ENCODE data around the gene HOXD10.

Gene HOXD10

DNA sequence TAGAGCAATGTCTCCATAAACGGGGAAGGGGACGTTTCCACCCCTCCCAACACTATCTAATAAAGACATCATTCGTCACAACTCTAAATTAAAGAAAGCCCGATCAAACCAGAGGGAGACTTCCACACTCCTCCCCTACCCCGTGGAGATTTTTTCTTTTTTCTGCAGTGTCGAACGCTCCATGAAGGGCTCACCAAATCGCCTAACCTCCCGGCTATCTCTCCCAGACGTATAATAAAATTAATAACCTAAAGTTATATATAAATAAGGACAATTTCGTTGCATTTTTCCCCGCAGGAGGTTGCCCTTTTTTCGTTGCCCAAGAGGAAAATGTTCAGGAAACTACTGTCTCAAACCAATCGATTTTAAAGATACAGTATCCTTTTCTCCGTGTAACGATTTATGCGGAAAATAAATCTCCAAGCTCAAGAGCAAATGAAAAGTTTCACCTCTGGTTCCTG, 35.2 kb upstream of the HOXD10 start:
- TF ChIP-seq ZNF70 (CRISPR knock-in tag; IDR thresholded peaks at IDR 0.05), result no peak
- TF ChIP-seq TCF4 (CRISPR knock-in tag; IDR thresholded peaks at IDR 0.05; ENCODE audit: borderline replicate concordance), result no peak
- TF ChIP-seq, protein P1, sequence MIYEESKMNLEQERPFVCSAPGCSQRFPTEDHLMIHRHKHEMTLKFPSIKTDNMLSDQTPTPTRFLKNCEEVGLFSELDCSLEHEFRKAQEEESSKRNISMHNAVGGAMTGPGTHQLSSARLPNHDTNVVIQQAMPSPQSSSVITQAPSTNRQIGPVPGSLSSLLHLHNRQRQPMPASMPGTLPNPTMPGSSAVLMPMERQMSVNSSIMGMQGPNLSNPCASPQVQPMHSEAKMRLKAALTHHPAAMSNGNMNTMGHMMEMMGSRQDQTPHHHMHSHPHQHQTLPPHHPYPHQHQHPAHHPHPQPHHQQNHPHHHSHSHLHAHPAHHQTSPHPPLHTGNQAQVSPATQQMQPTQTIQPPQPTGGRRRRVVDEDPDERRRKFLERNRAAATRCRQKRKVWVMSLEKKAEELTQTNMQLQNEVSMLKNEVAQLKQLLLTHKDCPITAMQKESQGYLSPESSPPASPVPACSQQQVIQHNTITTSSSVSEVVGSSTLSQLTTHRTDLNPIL (CRISPR knock-in tag; IDR thresholded peaks at IDR 0.05; ENCODE audit: low read depth), result no peak
- TF ChIP-seq, protein P2, sequence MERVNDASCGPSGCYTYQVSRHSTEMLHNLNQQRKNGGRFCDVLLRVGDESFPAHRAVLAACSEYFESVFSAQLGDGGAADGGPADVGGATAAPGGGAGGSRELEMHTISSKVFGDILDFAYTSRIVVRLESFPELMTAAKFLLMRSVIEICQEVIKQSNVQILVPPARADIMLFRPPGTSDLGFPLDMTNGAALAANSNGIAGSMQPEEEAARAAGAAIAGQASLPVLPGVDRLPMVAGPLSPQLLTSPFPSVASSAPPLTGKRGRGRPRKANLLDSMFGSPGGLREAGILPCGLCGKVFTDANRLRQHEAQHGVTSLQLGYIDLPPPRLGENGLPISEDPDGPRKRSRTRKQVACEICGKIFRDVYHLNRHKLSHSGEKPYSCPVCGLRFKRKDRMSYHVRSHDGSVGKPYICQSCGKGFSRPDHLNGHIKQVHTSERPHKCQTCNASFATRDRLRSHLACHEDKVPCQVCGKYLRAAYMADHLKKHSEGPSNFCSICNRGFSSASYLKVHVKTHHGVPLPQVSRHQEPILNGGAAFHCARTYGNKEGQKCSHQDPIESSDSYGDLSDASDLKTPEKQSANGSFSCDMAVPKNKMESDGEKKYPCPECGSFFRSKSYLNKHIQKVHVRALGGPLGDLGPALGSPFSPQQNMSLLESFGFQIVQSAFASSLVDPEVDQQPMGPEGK (CRISPR knock-in tag; IDR thresholded peaks at IDR 0.05; ENCODE audit: borderline replicate concordance), result no peak
- TF ChIP-seq ZNF565 (CRISPR knock-in tag; conservative IDR thresholded peaks at IDR 0.05; ENCODE audit: low read depth), result no peak
- no peak for TF ChIP-seq CSDC2 (CRISPR knock-in tag; IDR thresholded peaks at IDR 0.05)
- no peak for TF ChIP-seq ZC3H10 (CRISPR knock-in tag; IDR thresholded peaks at IDR 0.05)
- no peak for TF ChIP-seq ESRRG (CRISPR knock-in tag; IDR thresholded peaks at IDR 0.05)
- no peak for TF ChIP-seq PPARA (CRISPR knock-in tag; IDR thresholded peaks at IDR 0.05; ENCODE audit: borderline replicate concordance)
- no peak for TF ChIP-seq ZFP3 (CRISPR knock-in tag; IDR thresholded peaks at IDR 0.05)
- no peak for TF ChIP-seq OSR1 (CRISPR knock-in tag; IDR thresholded peaks at IDR 0.05)
- TF ChIP-seq TOX (CRISPR knock-in tag; IDR thresholded peaks at IDR 0.05; ENCODE audit: borderline replicate concordance), result no peak
- no peak for TF ChIP-seq BACH2 (CRISPR knock-in tag; IDR thresholded peaks at IDR 0.05; ENCODE audit: borderline replicate concordance)
- ATAC-seq, result no peak

DNA sequence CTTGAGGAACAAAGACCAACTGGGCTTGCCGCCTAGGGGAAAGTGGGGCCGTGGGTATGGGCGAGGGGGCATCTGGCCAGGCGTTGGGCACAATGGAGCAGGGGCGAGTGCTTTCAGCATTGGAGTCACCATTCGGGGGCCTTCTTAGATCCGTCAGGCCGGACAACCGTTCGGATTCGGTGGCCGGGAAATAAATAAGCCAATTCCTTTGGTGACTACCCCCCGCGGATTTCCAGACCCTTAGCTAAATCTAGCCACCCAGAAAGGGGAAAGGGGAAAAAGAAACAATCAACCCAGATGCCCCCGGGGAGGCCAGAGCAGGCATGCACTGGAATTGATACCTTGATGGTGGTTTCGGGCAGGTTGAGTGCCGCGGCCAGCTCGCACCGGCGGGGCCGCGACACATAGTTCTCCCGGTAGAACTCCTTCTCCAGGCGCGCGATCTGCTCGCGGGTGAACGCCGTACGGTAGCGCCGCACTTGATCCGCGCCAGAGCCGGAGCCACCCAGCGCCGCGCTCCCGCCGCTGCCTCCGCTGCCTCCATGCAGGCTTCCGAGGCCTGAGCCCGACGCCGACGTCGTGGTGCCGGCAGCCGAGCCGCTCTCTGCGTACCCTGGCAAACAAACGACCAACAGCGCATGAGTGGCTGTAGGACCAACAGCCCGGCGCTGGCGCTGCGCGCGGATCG, 34.6 kb upstream of the HOXD10 start:
- ATAC-seq, result peak; percentile 9
- TF ChIP-seq OSR1 (CRISPR knock-in tag; IDR thresholded peaks at IDR 0.05) (no peak), CSDC2 (CRISPR knock-in tag; IDR thresholded peaks at IDR 0.05) (no peak), ZC3H10 (CRISPR knock-in tag; IDR thresholded peaks at IDR 0.05) (no peak), TCF4 (CRISPR knock-in tag; IDR thresholded peaks at IDR 0.05; ENCODE audit: borderline replicate concordance) (no peak), ZNF565 (CRISPR knock-in tag; conservative IDR thresholded peaks at IDR 0.05; ENCODE audit: low read depth) (no peak), ZFP30 (CRISPR knock-in tag; IDR thresholded peaks at IDR 0.05) (no peak), SNAI2 (CRISPR knock-in tag; IDR thresholded peaks at IDR 0.05) (no peak), ZNF8 (CRISPR knock-in tag; IDR thresholded peaks at IDR 0.05) (no peak), PPARA (CRISPR knock-in tag; IDR thresholded peaks at IDR 0.05; ENCODE audit: borderline replicate concordance) (no peak), ZFP3 (CRISPR knock-in tag; IDR thresholded peaks at IDR 0.05) (no peak), GLIS3 (CRISPR knock-in tag; IDR thresholded peaks at IDR 0.05) (no peak)
- TF ChIP-seq, protein P1 (CRISPR knock-in tag; IDR thresholded peaks at IDR 0.05; ENCODE audit: low read depth), result no peak
- TF ChIP-seq, protein P2 (CRISPR knock-in tag; IDR thresholded peaks at IDR 0.05; ENCODE audit: borderline replicate concordance), result no peak
- TF ChIP-seq, protein P3, sequence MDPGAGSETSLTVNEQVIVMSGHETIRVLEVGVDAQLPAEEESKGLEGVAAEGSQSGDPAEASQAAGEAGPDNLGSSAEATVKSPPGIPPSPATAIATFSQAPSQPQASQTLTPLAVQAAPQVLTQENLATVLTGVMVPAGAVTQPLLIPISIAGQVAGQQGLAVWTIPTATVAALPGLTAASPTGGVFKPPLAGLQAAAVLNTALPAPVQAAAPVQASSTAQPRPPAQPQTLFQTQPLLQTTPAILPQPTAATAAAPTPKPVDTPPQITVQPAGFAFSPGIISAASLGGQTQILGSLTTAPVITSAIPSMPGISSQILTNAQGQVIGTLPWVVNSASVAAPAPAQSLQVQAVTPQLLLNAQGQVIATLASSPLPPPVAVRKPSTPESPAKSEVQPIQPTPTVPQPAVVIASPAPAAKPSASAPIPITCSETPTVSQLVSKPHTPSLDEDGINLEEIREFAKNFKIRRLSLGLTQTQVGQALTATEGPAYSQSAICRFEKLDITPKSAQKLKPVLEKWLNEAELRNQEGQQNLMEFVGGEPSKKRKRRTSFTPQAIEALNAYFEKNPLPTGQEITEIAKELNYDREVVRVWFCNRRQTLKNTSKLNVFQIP (CRISPR knock-in tag; IDR thresholded peaks at IDR 0.05; ENCODE audit: borderline replicate concordance, low read depth), result no peak
- TF ChIP-seq, protein P4, sequence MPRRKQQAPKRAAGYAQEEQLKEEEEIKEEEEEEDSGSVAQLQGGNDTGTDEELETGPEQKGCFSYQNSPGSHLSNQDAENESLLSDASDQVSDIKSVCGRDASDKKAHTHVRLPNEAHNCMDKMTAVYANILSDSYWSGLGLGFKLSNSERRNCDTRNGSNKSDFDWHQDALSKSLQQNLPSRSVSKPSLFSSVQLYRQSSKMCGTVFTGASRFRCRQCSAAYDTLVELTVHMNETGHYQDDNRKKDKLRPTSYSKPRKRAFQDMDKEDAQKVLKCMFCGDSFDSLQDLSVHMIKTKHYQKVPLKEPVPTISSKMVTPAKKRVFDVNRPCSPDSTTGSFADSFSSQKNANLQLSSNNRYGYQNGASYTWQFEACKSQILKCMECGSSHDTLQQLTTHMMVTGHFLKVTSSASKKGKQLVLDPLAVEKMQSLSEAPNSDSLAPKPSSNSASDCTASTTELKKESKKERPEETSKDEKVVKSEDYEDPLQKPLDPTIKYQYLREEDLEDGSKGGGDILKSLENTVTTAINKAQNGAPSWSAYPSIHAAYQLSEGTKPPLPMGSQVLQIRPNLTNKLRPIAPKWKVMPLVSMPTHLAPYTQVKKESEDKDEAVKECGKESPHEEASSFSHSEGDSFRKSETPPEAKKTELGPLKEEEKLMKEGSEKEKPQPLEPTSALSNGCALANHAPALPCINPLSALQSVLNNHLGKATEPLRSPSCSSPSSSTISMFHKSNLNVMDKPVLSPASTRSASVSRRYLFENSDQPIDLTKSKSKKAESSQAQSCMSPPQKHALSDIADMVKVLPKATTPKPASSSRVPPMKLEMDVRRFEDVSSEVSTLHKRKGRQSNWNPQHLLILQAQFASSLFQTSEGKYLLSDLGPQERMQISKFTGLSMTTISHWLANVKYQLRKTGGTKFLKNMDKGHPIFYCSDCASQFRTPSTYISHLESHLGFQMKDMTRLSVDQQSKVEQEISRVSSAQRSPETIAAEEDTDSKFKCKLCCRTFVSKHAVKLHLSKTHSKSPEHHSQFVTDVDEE (CRISPR knock-in tag; IDR thresholded peaks at IDR 0.05), result no peak
